PFSK-1 (cell line): ENCODE data around the gene CRHBP.

Experiments used
- FOXP2 ChIP-seq: optimal IDR thresholded peaks from 2 replicates; pipeline ENCODE3; 2011; ENCODE audit warnings: borderline replicate concordance, control low read depth, inconsistent platforms; ENCODE audit not compliant: insufficient read depth; ENCODE audit errors: extremely low read length, extremely low read depth
- POLR2AphosphoS5 ChIP-seq: IDR thresholded peaks from 2 replicates; pipeline ENCODE4 v1.6.1; 2012; ENCODE audit warnings: low read depth, mild to moderate bottlenecking, control low read depth, low read length, moderate library complexity
- SIN3A ChIP-seq: IDR thresholded peaks from 2 replicates; pipeline ENCODE4 v1.6.1; 2012; ENCODE audit warnings: mild to moderate bottlenecking, low read length, moderate library complexity, borderline replicate concordance; ENCODE audit not compliant: insufficient read depth
- TAF1 ChIP-seq: IDR thresholded peaks from 2 replicates; pipeline ENCODE4 v1.6.1; 2012; ENCODE audit warnings: low read length, control low read depth, borderline replicate concordance; ENCODE audit not compliant: insufficient read depth
- TF ChIP-seq, protein P1 (sequence below), 2 experiments: IDR thresholded peaks; 2 replicates each; pipeline versions ENCODE4 v1.6.1 to v1.8.0; 2011 to 2012; ENCODE audit warnings: low read depth in 2 of 2, low read length in 2 of 2, control low read depth in 1 of 2, inconsistent platforms in 1 of 2, mild to moderate bottlenecking in 1 of 2, moderate library complexity in 1 of 2; ENCODE audit not compliant: insufficient read depth in 1 of 2

Gene CRHBP

DNA sequence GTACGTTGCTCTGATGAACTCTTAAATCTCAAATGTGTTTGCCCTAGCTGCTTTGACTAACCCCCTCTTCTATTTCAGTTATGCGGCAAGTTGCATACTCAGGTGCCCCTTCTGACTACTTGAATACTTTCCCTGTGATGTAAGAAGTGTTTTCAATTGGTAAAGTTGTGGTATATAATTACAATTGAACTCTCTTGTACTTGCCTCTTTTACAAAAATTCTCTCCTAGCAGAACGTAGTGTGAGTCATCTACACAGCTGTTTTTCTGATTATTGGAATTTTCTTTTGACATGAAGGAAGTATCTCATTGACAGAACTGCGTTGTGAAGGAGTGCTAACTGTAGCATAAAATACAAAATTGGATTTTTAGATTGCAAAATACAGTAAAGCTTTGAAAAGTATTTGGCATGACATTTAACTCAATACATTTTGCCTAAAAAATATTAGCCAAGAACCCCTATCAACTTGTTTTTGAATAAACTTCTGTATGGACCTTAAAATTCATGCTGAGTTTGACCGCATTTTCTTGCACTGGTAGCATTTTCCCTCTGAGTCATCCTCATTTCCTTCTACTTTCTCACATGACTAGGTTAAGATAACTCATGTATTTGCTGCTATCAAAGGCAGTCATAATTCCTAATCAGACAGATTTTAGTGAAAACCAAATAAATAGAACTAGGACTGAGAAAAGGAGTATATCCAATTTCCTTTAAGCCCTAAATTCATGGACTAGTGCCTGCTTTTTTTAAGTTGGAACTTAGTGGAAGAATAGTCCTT lies 6.3 kb downstream of the CRHBP start:
- TF ChIP-seq, protein P1, sequence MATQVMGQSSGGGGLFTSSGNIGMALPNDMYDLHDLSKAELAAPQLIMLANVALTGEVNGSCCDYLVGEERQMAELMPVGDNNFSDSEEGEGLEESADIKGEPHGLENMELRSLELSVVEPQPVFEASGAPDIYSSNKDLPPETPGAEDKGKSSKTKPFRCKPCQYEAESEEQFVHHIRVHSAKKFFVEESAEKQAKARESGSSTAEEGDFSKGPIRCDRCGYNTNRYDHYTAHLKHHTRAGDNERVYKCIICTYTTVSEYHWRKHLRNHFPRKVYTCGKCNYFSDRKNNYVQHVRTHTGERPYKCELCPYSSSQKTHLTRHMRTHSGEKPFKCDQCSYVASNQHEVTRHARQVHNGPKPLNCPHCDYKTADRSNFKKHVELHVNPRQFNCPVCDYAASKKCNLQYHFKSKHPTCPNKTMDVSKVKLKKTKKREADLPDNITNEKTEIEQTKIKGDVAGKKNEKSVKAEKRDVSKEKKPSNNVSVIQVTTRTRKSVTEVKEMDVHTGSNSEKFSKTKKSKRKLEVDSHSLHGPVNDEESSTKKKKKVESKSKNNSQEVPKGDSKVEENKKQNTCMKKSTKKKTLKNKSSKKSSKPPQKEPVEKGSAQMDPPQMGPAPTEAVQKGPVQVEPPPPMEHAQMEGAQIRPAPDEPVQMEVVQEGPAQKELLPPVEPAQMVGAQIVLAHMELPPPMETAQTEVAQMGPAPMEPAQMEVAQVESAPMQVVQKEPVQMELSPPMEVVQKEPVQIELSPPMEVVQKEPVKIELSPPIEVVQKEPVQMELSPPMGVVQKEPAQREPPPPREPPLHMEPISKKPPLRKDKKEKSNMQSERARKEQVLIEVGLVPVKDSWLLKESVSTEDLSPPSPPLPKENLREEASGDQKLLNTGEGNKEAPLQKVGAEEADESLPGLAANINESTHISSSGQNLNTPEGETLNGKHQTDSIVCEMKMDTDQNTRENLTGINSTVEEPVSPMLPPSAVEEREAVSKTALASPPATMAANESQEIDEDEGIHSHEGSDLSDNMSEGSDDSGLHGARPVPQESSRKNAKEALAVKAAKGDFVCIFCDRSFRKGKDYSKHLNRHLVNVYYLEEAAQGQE (IDR thresholded peaks at IDR 0.05; ENCODE audit: insufficient read depth in 1 of 2, low read depth in 2 of 2, low read length in 2 of 2): no peak
- TF ChIP-seq TAF1 (no peak), POLR2AphosphoS5 (no peak), SIN3A (no peak), FOXP2 (no peak)

DNA sequence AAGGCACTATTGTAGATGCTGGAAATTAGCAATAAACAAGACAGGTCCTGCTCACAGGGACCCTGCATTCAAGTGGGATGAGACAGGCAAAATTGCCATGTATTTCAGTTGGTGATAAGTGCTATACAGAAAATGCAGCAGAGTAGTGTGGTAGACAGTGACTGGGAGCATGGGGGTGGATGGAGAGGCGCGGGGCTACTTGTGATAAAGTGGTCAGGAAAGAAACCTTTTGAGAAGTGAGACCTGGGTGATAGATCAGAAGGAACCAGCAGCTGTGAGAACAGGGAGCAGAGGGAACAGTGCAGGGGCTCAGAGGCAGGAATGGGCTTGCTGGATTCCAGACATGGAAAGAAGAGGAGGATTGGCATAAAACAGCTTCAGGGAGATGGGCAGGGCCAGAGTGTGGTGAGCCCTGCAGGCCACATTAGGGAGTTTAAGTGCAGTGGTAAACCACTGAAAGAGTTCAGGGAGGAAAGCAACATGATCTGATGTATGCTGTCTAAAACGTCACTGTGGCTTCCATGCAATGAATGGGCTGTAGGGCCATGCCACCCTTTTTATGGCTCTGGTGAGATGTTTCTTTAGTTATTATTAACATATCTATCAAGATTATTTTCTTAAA lies 7.3 kb downstream of the CRHBP start:
- no peak for TF ChIP-seq POLR2AphosphoS5
- TF ChIP-seq, protein P1 (IDR thresholded peaks at IDR 0.05; ENCODE audit: insufficient read depth in 1 of 2, low read depth in 2 of 2, low read length in 2 of 2): no peak
- no peak for TF ChIP-seq SIN3A
- no peak for TF ChIP-seq TAF1
- no peak for TF ChIP-seq FOXP2

DNA sequence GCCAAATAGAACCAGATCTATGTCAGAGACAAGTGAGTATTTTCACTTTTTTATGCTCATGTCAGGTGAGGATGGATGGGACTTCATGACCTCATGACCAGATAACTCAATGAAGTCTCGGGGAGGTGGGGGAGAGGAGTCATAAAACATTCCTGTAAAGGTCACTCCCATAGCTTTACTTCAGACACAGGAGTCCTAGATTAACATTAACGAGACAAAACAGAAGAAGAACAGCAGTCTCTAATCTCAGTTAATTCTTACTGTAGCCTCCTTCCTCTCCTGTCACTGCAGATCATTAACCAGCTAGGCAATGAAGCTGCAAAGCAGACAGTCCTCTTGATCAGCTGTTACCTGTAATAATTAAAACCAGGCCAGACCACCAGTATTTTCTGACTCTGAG lies 11.2 kb downstream of the CRHBP start:
- TF ChIP-seq, protein P1 (IDR thresholded peaks at IDR 0.05; ENCODE audit: insufficient read depth in 1 of 2, low read depth in 2 of 2, low read length in 2 of 2): no peak
- TF ChIP-seq POLR2AphosphoS5: no peak
- no peak for TF ChIP-seq TAF1
- no peak for TF ChIP-seq FOXP2
- TF ChIP-seq SIN3A: no peak

DNA sequence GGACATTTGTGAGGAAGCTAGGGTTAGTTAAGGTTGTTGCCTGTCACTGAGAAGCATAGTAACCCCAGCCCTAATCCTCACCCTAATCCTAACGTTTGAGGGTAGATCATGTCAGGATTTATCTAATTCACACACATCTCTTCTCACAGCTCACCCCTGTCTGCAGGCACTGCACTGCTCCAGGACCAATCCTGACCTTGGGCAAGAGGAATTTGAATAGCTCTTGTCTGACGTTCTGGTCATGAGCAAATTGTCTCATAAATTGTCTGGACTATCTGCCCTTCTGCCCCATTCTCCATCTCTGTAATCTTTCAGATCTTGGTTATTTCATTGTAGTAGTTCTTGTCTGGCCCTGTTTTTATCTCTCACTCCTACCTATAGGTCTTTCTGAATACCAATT lies 18.7 kb downstream of the CRHBP start:
- TF ChIP-seq FOXP2: no peak
- no peak for TF ChIP-seq TAF1
- no peak for TF ChIP-seq SIN3A
- TF ChIP-seq, protein P1 (IDR thresholded peaks at IDR 0.05; ENCODE audit: insufficient read depth in 1 of 2, low read depth in 2 of 2, low read length in 2 of 2): no peak
- no peak for TF ChIP-seq POLR2AphosphoS5
